K562 (cell line): ENCODE data around the gene ADIPOR1. TPM values are rescaled to one million over a fixed set of nuclear protein-coding genes. Genes with fewer than 3 reads are reported as not detected.

Source experiments
- AFF4 ChIP-seq: sonication (generic); formaldehyde crosslinking; IDR thresholded peaks from 2 replicates; pipeline ENCODE4 v1.8.0; 2023; ENCODE audit warnings: mild to moderate bottlenecking, missing genetic modification reagents
- BRD9 ChIP-seq: fragments of 450-650 bp; IDR thresholded peaks from 2 replicates; pipeline ENCODE4 v1.6.1; 2018; ENCODE audit warnings: low read depth; ENCODE audit not compliant: partially characterized antibody
- E2F1 ChIP-seq: sonication (generic); formaldehyde crosslinking; IDR thresholded peaks from 2 replicates; pipeline ENCODE4 v1.8.1; 2023; ENCODE audit warnings: mild to moderate bottlenecking, missing genetic modification reagents, moderate library complexity
- FUS ChIP-seq: fragments of 200-400 bp; formaldehyde crosslinking; optimal IDR thresholded peaks from 2 replicates; pipeline ENCODE3; 2017; ENCODE audit warnings: low read depth, low read length
- KLF6 ChIP-seq: fragments of 250-450 bp; sonication (Bioruptor Pico); IDR thresholded peaks from 2 replicates; pipeline ENCODE4 v1.4.0; 2020; ENCODE audit warnings: mild to moderate bottlenecking, moderate library complexity, borderline replicate concordance
- PCBP1 ChIP-seq: fragments of 200-400 bp; formaldehyde crosslinking; IDR thresholded peaks from 2 replicates; pipeline ENCODE4 v1.6.1; 2018; ENCODE audit warnings: mild to moderate bottlenecking, low read depth, low read length; ENCODE audit not compliant: poor library complexity, severe bottlenecking
- POLR2G ChIP-seq: fragments of 200-400 bp; formaldehyde crosslinking; IDR thresholded peaks from 2 replicates; pipeline ENCODE4 v1.6.1; 2017; ENCODE audit warnings: low read depth, mild to moderate bottlenecking, antibody characterized with exemption, low read length, moderate library complexity
- SIN3A ChIP-seq, 2 experiments: fragments of 150-350 bp in 1 of 2; IDR thresholded peaks; 2 replicates each; pipeline ENCODE4 v1.6.1; 2011 to 2016; ENCODE audit warnings: borderline replicate concordance in 2 of 2, low read depth in 2 of 2, low read length in 2 of 2, mild to moderate bottlenecking in 2 of 2, moderate library complexity in 2 of 2; ENCODE audit not compliant: control insufficient read depth in 1 of 2
- TAF1 ChIP-seq: IDR thresholded peaks from 2 replicates; pipeline ENCODE4 v1.6.1; 2011; ENCODE audit warnings: mild to moderate bottlenecking, low read length, moderate library complexity; ENCODE audit not compliant: insufficient read depth, control insufficient read depth, severe bottlenecking; ENCODE audit errors: extremely low read depth
- TCF7L2 ChIP-seq: fragments of 150-350 bp; IDR thresholded peaks from 2 replicates; pipeline ENCODE4 v1.6.1; 2016; ENCODE audit warnings: low read depth, mild to moderate bottlenecking, low read length, moderate library complexity
- UBTF ChIP-seq, 2 experiments: IDR thresholded peaks; 2 replicates each; pipeline ENCODE4 v1.6.1; 2012; ENCODE audit warnings: improper control_type of control experiment in 2 of 2, low read depth in 2 of 2, low read length in 2 of 2, borderline replicate concordance in 1 of 2
- USF1 ChIP-seq: sonication (generic); formaldehyde crosslinking; IDR thresholded peaks from 2 replicates; pipeline ENCODE4 v1.9.0; 2022; ENCODE audit warnings: mild to moderate bottlenecking, missing genetic modification reagents
- ZBTB1 ChIP-seq: sonication (generic); formaldehyde crosslinking; IDR thresholded peaks from 2 replicates; pipeline ENCODE4 v1.8.1; 2023; ENCODE audit warnings: missing genetic modification reagents, low read depth, mild to moderate bottlenecking, borderline replicate concordance
- ZBTB43 ChIP-seq: sonication (generic); formaldehyde crosslinking; IDR thresholded peaks from 2 replicates; pipeline ENCODE4 v1.8.0; 2023; ENCODE audit warnings: mild to moderate bottlenecking, missing genetic modification reagents
- ZKSCAN1 ChIP-seq: fragments of 150-350 bp; IDR thresholded peaks from 2 replicates; pipeline ENCODE4 v1.6.1; 2016; ENCODE audit warnings: low read depth, low read length
- polyA plus RNA-seq, 8 experiments: library from polyadenylated mRNA; depleted of rRNA in 4 of 8; stranded (reverse) in 5 of 8; unstranded in 3 of 8; fragments of >200 nt; fragmentation: Nextera tagmentation in 2 of 8; fragmentation: Illumina TruSeq in 1 of 8; extraction: Ambion mirVana in 2 of 8; extraction: Trizol in 1 of 8; gene quantifications; 2 replicates each; pipeline versions ENCODE4 v1.2.1 to v1.2.3, GENCODE V29; 2011 to 2014; ENCODE audit warnings: inconsistent platforms in 1 of 8, missing spikeins in 1 of 8
- total RNA-seq, 7 experiments: library from RNA; depleted of rRNA in 6 of 7; stranded (reverse); fragments of >200 nt in 6 of 7; fragmentation: Illumina TruSeq in 2 of 7; extraction: Trizol in 2 of 7; gene quantifications; 2 replicates each; pipeline versions ENCODE4 v1.2.1 to v1.2.3, GENCODE V29; 2011 to 2021; ENCODE audit warnings: low replicate concordance in 1 of 7

Gene ADIPOR1
- total and polyA plus RNA-seq, 9 of the 15 experiments (the other 6 are each of a cell fraction or from before 2014, with no cell fraction given), result 29.0 to 217 (median 100) TPM

GRCh38 chr1:202957733-202958543 lies at the start of gene ADIPOR1 (continued):
- peak; percentile 72 for TF ChIP-seq TAF1
- peak in 1 of 2 experiments; percentile 47; a peak in 1 of 4 replicates for TF ChIP-seq UBTF (IDR thresholded peaks at IDR 0.05; ENCODE audit: borderline replicate concordance in 1 of 2, low read depth in 2 of 2, low read length in 2 of 2)
- TF ChIP-seq ZBTB43, result 0 out of 2 replicates have a peak, but pooled peaks have one; percentile 13
- TF ChIP-seq POLR2G, result peak; percentile 95
- no peak for TF ChIP-seq KLF6 (CRISPR knock-in tag)
- TF ChIP-seq BRD9, result no peak
- no peak for TF ChIP-seq TCF7L2
- TF ChIP-seq ZKSCAN1, result no peak
- TF ChIP-seq PCBP1, result peak; percentile 73
- peak; percentile 89 to 91; a peak in 3 of 4 replicates for TF ChIP-seq SIN3A (IDR thresholded peaks at IDR 0.05; ENCODE audit: borderline replicate concordance in 2 of 2, control insufficient read depth in 1 of 2, low read depth in 2 of 2, low read length in 2 of 2)
- TF ChIP-seq USF1 (CRISPR knock-in tag), result no peak
- peak; percentile 86 for TF ChIP-seq FUS
- 0 out of 2 replicates have a peak, but pooled peaks have one; percentile 17 for TF ChIP-seq ZBTB1 (CRISPR knock-in tag)
- TF ChIP-seq E2F1 (CRISPR knock-in tag), result peak; percentile 56; the same call in 1 of the 2 replicates
- 0 out of 2 replicates have a peak, but pooled peaks have one; percentile 44 for TF ChIP-seq AFF4 (CRISPR knock-in tag)
